GM12878 (cell line): ENCODE data around the gene NDUFV1. TPM values are rescaled to one million over a fixed set of nuclear protein-coding genes. Genes with fewer than 3 reads are reported as not detected.

ENCODE experiments used
- ATAC-seq: fragments of 200-7000 bp; cut with Tn5 transposase; 3 replicates; pipeline ENCODE4 v1.9.1; 2020; ENCODE audit warnings: mild to moderate bottlenecking, moderate library complexity
- BruUV-seq: library from RNA; stranded (reverse); fragments of 400-500 nt; replicated peaks from 2 replicates; lab custom pipeline; 2021; lab: Mats Ljungman, UMichigan
- CTCF ChIA-PET: fragments of 300-600 bp; sonication (Branson Sonifier 250); formaldehyde crosslinking; extraction: SDS; loops from one replicate; lab custom pipeline; 2021; ENCODE audit warnings: inconsistent platforms; lab: Yijun Ruan, JAX
- POLR2A ChIA-PET: fragments of 350-600 bp; formaldehyde crosslinking; extraction: SDS; loops from one replicate; lab custom pipeline; 2021; ENCODE audit warnings: inconsistent platforms; lab: Charles Lee
- RAD21 ChIA-PET: fragments of 300-600 bp; sonication (Branson Sonifier 250); formaldehyde crosslinking; loops from one replicate; lab custom pipeline; 2023; ENCODE audit warnings: antibody characterized with exemption; ENCODE audit not compliant: unreplicated experiment; lab: Charles Lee
- SMC1A ChIA-PET: fragments of 300-600 bp; sonication (Branson Sonifier 250); formaldehyde crosslinking; loops from one replicate; lab custom pipeline; 2023; ENCODE audit not compliant: unreplicated experiment, uncharacterized antibody; lab: Charles Lee
- DNase-seq: peaks from one replicate; pipeline ENCODE4 v3.0.0-alpha.2; 2011; ENCODE audit warnings: low read depth, low spot score
- FAIRE-seq: peaks from 3 replicates; lab custom pipeline; 2011; peaks lifted over from hg19 to GRCh38; lab: Jason Lieb, UNC
- H2AFZ ChIP-seq: 2 replicates; pipeline ENCODE4 v1.6.0; 2011; ENCODE audit warnings: low read depth, low read length, control low read depth; ENCODE audit not compliant: control insufficient read depth
- H3K27ac ChIP-seq: 2 replicates; pipeline ENCODE4 v1.5.1; 2011; ENCODE audit warnings: control low read depth; ENCODE audit not compliant: control insufficient read depth, insufficient read depth
- H3K27me3 ChIP-seq, 2 experiments: replicated peaks in 1 of 2; 2 replicates each; pipeline versions ENCODE4 v1.6.0 to v1.6.1; 2011; ENCODE audit warnings: low read length in 1 of 2; ENCODE audit not compliant: control insufficient read depth in 2 of 2, insufficient read depth in 2 of 2
- H3K36me3 ChIP-seq, 2 experiments: 2 replicates each; pipeline ENCODE4 v1.5.1; 2011; ENCODE audit warnings: low read length in 1 of 2; ENCODE audit not compliant: control insufficient read depth in 2 of 2, insufficient read depth in 2 of 2
- H3K4me1 ChIP-seq: 2 replicates; pipeline ENCODE4 v1.6.1; 2011; ENCODE audit warnings: mild to moderate bottlenecking, low read length, moderate library complexity, mixed read lengths; ENCODE audit not compliant: control insufficient read depth, insufficient read depth
- H3K4me2 ChIP-seq: 2 replicates; pipeline ENCODE4 v1.6.0; 2011; ENCODE audit warnings: control low read depth; ENCODE audit not compliant: control insufficient read depth, insufficient read depth
- H3K4me3 ChIP-seq: fragments of 200-600 bp; sonication (generic); 2 replicates; pipeline ENCODE4 v1.5.1; 2016
- H3K79me2 ChIP-seq: 2 replicates; pipeline ENCODE4 v1.6.0; 2011; ENCODE audit warnings: low read length; ENCODE audit not compliant: control insufficient read depth, insufficient read depth
- H3K9ac ChIP-seq: 2 replicates; pipeline ENCODE4 v1.8.0; 2011; ENCODE audit warnings: low read length, control low read depth, mixed read lengths; ENCODE audit not compliant: control insufficient read depth, insufficient read depth
- H3K9me3 ChIP-seq: replicated peaks from 3 replicates; pipeline ENCODE4 v1.5.1; 2011; ENCODE audit warnings: mild to moderate bottlenecking, low read length; ENCODE audit not compliant: control insufficient read depth, insufficient read depth
- H4K20me1 ChIP-seq: 2 replicates; pipeline ENCODE4 v1.6.0; 2011; ENCODE audit not compliant: control insufficient read depth, insufficient read depth
- EP300 ChIP-seq, 2 experiments: fragments of 150-350 bp in 1 of 2; IDR thresholded peaks; 2 replicates each; pipeline ENCODE4 v1.6.1; 2011 to 2012; ENCODE audit warnings: low read depth in 2 of 2, low read length in 2 of 2, borderline replicate concordance in 1 of 2, improper control_type of control experiment in 1 of 2, inconsistent platforms in 1 of 2; ENCODE audit not compliant: control insufficient read depth in 1 of 2
- FOXK2 ChIP-seq: fragments of 450-650 bp; IDR thresholded peaks from 2 replicates; pipeline ENCODE4 v1.6.1; 2017; ENCODE audit warnings: mild to moderate bottlenecking, moderate library complexity
- IKZF1 ChIP-seq: fragments of 450-650 bp; conservative IDR thresholded peaks from 2 replicates; pipeline ENCODE4 v1.6.1; 2017; ENCODE audit warnings: antibody characterized with exemption, mild to moderate bottlenecking
- JUND ChIP-seq: IDR thresholded peaks from 2 replicates; pipeline ENCODE4 v1.6.1; 2012; ENCODE audit warnings: low read depth, mild to moderate bottlenecking, low read length, improper control_type of control experiment, moderate library complexity
- MEF2A ChIP-seq: IDR thresholded peaks from 2 replicates; pipeline ENCODE4 v1.6.1; 2011; ENCODE audit warnings: low read depth, mild to moderate bottlenecking, low read length, moderate library complexity; ENCODE audit not compliant: insufficient read depth
- MXI1 ChIP-seq: fragments of 150-350 bp; IDR thresholded peaks from 2 replicates; pipeline ENCODE4 v1.6.1; 2011; ENCODE audit warnings: low read depth, mild to moderate bottlenecking, inconsistent platforms, low read length, improper control_type of control experiment
- PML ChIP-seq: IDR thresholded peaks from 2 replicates; pipeline ENCODE4 v1.6.1; 2012; ENCODE audit warnings: low read length, inconsistent platforms
- POLR2AphosphoS2 ChIP-seq: IDR thresholded peaks from 2 replicates; pipeline ENCODE4 v1.6.1; 2011; ENCODE audit warnings: low read depth, mild to moderate bottlenecking, low read length, improper control_type of control experiment, moderate library complexity
- POU2F2 ChIP-seq: IDR thresholded peaks from 3 replicates; pipeline ENCODE4 v1.6.1; 2011; ENCODE audit warnings: low read depth, mild to moderate bottlenecking, low read length, borderline replicate concordance
- RUNX3 ChIP-seq: IDR thresholded peaks from 2 replicates; pipeline ENCODE4 v1.6.1; 2012; ENCODE audit warnings: low read length, inconsistent platforms
- STAT3 ChIP-seq: IDR thresholded peaks from 2 replicates; pipeline ENCODE4 v1.6.1; 2011; ENCODE audit warnings: low read depth, low read length, improper control_type of control experiment
- TAF1 ChIP-seq: IDR thresholded peaks from 2 replicates; pipeline ENCODE4 v1.6.1; 2011; ENCODE audit warnings: mild to moderate bottlenecking, low read depth, low read length, borderline replicate concordance
- WGBS: methylation state at CpG from one replicate; pipeline ENCODE4 v1.1.6; 2016; ENCODE audit warnings: low lambda C conversion rate; ENCODE audit not compliant: insufficient replicate concordance, insufficient coverage; ENCODE audit errors: missing lambda C conversion rate; 5-methylcytosine and 5-hydroxymethylcytosine counted together
- in situ Hi-C: fragments of 300-500 bp; cut with MboI; formaldehyde crosslinking; loops from 9 replicates; pipeline ENCODE4 v1.14.3; 2018; ENCODE audit warnings: mixed read lengths
- intact Hi-C: fragments of 100-400 bp; cut with micrococcal nuclease; formaldehyde crosslinking; loops from one replicate; pipeline ENCODE4 v1.14.2; 2022; ENCODE audit not compliant: unreplicated experiment
- polyA plus RNA-seq, 11 experiments: library from polyadenylated mRNA; depleted of rRNA in 4 of 11; unstranded in 6 of 11; stranded (reverse) in 5 of 11; fragments of >200 nt; fragmentation: Nextera tagmentation in 4 of 11; fragmentation: Illumina TruSeq in 1 of 11; extraction: Ambion mirVana in 4 of 11; extraction: Trizol in 1 of 11; gene quantifications; 1 replicate in 1 of 11; 2 replicates in 10 of 11; pipeline versions ENCODE4 v1.2.1 to v1.2.3, GENCODE V29; 2011 to 2016; ENCODE audit warnings: inconsistent platforms in 2 of 11, missing spikeins in 2 of 11, low read depth in 1 of 11
- total RNA-seq, 4 experiments: library from RNA; depleted of rRNA in 3 of 4; stranded (reverse); fragments of >200 nt in 3 of 4; fragmentation: Illumina TruSeq in 1 of 4; extraction: Trizol in 1 of 4; gene quantifications; 2 replicates each; pipeline versions ENCODE4 v1.2.1 to v1.2.3, GENCODE V29; 2013 to 2021
- TF ChIP-seq, protein P1 (sequence below): IDR thresholded peaks from 2 replicates; pipeline ENCODE4 v1.6.1; 2011; ENCODE audit warnings: mild to moderate bottlenecking, low read depth, low read length, moderate library complexity; ENCODE audit not compliant: insufficient replicate concordance
- TF ChIP-seq, protein P2 (sequence below): IDR thresholded peaks from 2 replicates; pipeline ENCODE4 v1.6.1; 2011; ENCODE audit warnings: borderline replicate concordance, low read depth, mild to moderate bottlenecking, moderate library complexity, low read length; ENCODE audit not compliant: insufficient read depth, poor library complexity, severe bottlenecking

The NDUFV1 gene
- total and polyA plus RNA-seq, 10 of the 15 experiments (the other 5 are each of a cell fraction or from before 2014, with no cell fraction given): 8.2 to 380 (median 231) TPM

DNA sequence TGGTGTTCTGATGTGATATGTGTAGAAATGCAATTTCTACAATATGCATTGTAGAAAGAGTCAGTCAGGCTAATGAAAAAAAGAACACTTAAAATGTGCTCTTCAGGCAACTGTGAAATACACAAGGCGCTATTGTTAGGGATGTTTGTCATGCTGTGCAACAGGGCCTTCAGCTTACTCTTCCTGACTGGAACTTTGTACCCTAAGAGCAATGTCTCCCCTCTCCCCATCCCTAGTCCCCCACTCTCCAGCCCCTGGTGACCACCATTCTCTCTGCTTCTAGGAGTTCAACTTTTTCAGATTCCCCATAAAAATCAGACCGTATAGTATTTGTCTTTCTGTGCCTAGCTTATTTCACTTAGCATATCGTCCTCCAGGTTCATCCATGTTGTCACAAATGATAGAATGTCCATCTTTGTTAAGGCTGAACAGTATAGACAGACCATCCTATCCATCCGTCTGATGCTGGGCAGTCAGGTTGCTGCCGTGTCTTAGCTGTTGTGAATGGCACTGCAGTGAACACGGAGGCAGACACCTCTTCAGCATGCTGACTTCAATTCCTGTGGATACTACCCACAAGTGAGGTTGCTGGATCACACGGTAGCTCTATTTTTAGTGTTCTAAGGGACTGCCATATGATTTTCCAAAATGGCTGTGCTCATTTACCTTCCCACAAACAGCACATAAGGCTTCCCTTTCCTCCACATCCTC, 10.7 kb downstream of the NDUFV1 start:
- no peak overlapping the region for H3K4me3 ChIP-seq
- H3K79me2 ChIP-seq: no peaks in the 10 kb centered on the region
- ChIA-PET RAD21 (interaction anchor here (1.2 kb wide), 1 partner anchor 29 kb away, joined by 3 read pairs; no protein-coding TSS in a partner anchor), CTCF (interaction anchor here (1.0 to 6.0 kb wide), 3 partner anchors 11 to 35 kb away, joined by 3 to 71 read pairs (median 4); partner anchors contain the start of genes GSTP1 and NUDT8), POLR2A (interaction anchor here (1.2 to 1.4 kb wide), 3 partner anchors 12 to 35 kb away, joined by 3 to 6 read pairs (median 4); partner anchors contain the start of gene NUDT8), SMC1A (interaction anchor here (0.6 to 1.9 kb wide), 4 partner anchors 10 to 41 kb away, joined by 3 to 4 read pairs (median 4); no protein-coding TSS in a partner anchor)
- TF ChIP-seq MXI1 (no peak), PML (no peak), IKZF1 (no peak), POLR2AphosphoS2 (no peak), POU2F2 (no peak), FOXK2 (no peak), STAT3 (no peak), TAF1 (no peak), RUNX3 (no peak), MEF2A (no peak), EP300 (IDR thresholded peaks at IDR 0.05; ENCODE audit: borderline replicate concordance in 1 of 2, control insufficient read depth in 1 of 2, low read depth in 2 of 2, low read length in 2 of 2) (no peak), JUND (no peak)
- TF ChIP-seq, protein P1, sequence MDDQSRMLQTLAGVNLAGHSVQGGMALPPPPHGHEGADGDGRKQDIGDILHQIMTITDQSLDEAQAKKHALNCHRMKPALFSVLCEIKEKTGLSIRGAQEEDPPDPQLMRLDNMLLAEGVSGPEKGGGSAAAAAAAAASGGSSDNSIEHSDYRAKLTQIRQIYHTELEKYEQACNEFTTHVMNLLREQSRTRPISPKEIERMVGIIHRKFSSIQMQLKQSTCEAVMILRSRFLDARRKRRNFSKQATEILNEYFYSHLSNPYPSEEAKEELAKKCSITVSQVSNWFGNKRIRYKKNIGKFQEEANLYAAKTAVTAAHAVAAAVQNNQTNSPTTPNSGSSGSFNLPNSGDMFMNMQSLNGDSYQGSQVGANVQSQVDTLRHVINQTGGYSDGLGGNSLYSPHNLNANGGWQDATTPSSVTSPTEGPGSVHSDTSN: peak; percentile 48
- TF ChIP-seq, protein P2, sequence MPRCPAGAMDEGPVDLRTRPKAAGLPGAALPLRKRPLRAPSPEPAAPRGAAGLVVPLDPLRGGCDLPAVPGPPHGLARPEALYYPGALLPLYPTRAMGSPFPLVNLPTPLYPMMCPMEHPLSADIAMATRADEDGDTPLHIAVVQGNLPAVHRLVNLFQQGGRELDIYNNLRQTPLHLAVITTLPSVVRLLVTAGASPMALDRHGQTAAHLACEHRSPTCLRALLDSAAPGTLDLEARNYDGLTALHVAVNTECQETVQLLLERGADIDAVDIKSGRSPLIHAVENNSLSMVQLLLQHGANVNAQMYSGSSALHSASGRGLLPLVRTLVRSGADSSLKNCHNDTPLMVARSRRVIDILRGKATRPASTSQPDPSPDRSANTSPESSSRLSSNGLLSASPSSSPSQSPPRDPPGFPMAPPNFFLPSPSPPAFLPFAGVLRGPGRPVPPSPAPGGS: peak; percentile 81
- peaks cover 2 to 7% of the 10 kb centered on the region in 2 experiments; a peak in 3 of 4 replicates for H3K36me3 ChIP-seq
- DNase-seq: no peak
- ATAC-seq: no peak
- no TSS peak for BruUV-seq
- H4K20me1 ChIP-seq: no peaks in the 10 kb centered on the region
- no peaks in the 10 kb centered on the region for H3K9me3 ChIP-seq
- H3K27ac ChIP-seq: no peak overlapping the region
- intact Hi-C loops: no loop called here
- FAIRE-seq: no peak
- in situ Hi-C loops: no loop called here
- WGBS: 60% methylated on average over 7 of the region's 7 CpGs
- H3K9ac ChIP-seq: no peak overlapping the region
- H3K4me1 ChIP-seq: peaks cover 22% of the 10 kb centered on the region
- H3K4me2 ChIP-seq: no peak overlapping the region
- H3K27me3 ChIP-seq: no peaks in the 10 kb centered on the region
- no peak overlapping the region for H2AFZ ChIP-seq
